Astrocyte (in vitro differentiated cells and primary cell): ENCODE data around the gene SPTBN5. TPM values are rescaled to one million over a fixed set of nuclear protein-coding genes. Genes with fewer than 3 reads are reported as not detected.

Experiments used
- DNase-seq: peaks from one replicate; pipeline ENCODE4 v3.0.0-alpha.2; 2010; ENCODE audit warnings: low read depth
- FAIRE-seq: peaks from 2 replicates; lab custom pipeline; 2011; peaks lifted over from hg19 to GRCh38; lab: Jason Lieb, UNC
- H2AFZ ChIP-seq: 2 replicates; pipeline ENCODE4 v1.6.0; 2012; ENCODE audit warnings: low read depth, low read length, inconsistent platforms
- H3K27ac ChIP-seq: 2 replicates; pipeline ENCODE4 v1.5.1; 2011; ENCODE audit warnings: low read depth, low read length, inconsistent platforms
- H3K27me3 ChIP-seq: 2 replicates; pipeline ENCODE4 v1.6.0; 2011; ENCODE audit warnings: low read length, inconsistent platforms; ENCODE audit not compliant: insufficient read depth
- H3K36me3 ChIP-seq: 2 replicates; pipeline ENCODE4 v1.5.1; 2011; ENCODE audit warnings: low read length, inconsistent platforms; ENCODE audit not compliant: insufficient read depth
- H3K4me1 ChIP-seq: 2 replicates; pipeline ENCODE4 v1.5.1; 2011; ENCODE audit warnings: low read length, inconsistent platforms; ENCODE audit not compliant: insufficient read depth
- H3K4me2 ChIP-seq: 2 replicates; pipeline ENCODE4 v1.6.0; 2012; ENCODE audit warnings: low read length, inconsistent platforms
- H3K4me3 ChIP-seq: 2 replicates; pipeline ENCODE4 v1.5.1; 2011; ENCODE audit warnings: low read depth, mild to moderate bottlenecking, low read length, inconsistent platforms; ENCODE audit not compliant: insufficient read depth
- H3K79me2 ChIP-seq: 2 replicates; pipeline ENCODE4 v1.6.0; 2012; ENCODE audit warnings: mild to moderate bottlenecking, low read length, inconsistent platforms; ENCODE audit not compliant: insufficient read depth
- H3K9ac ChIP-seq: 2 replicates; pipeline ENCODE4 v1.6.0; 2012; ENCODE audit warnings: mild to moderate bottlenecking, low read length, inconsistent platforms
- H3K9me3 ChIP-seq: 2 replicates; pipeline ENCODE4 v1.5.1; 2012; ENCODE audit warnings: low read depth, mild to moderate bottlenecking, low read length, inconsistent platforms; ENCODE audit not compliant: insufficient read depth
- H4K20me1 ChIP-seq: 2 replicates; pipeline ENCODE4 v1.6.0; 2012; ENCODE audit warnings: low read length, inconsistent platforms; ENCODE audit not compliant: insufficient read depth
- H3K27ac Mint-ChIP-seq: one replicate; pipeline ENCODE4 v1.8.0; 2021; ENCODE audit warnings: mild to moderate bottlenecking, mixed read lengths; ENCODE audit not compliant: unreplicated experiment
- H3K27me3 Mint-ChIP-seq: one replicate; pipeline ENCODE4 v1.8.0; 2021; ENCODE audit warnings: low read depth, mixed read lengths; ENCODE audit not compliant: unreplicated experiment
- H3K36me3 Mint-ChIP-seq: one replicate; pipeline ENCODE4 v1.8.0; 2021; ENCODE audit warnings: low read depth, mixed read lengths; ENCODE audit not compliant: unreplicated experiment
- H3K4me1 Mint-ChIP-seq: one replicate; pipeline ENCODE4 v1.8.0; 2021; ENCODE audit warnings: low read depth, mixed read lengths; ENCODE audit not compliant: unreplicated experiment
- H3K4me3 Mint-ChIP-seq: one replicate; pipeline ENCODE4 v1.8.0; 2021; ENCODE audit warnings: mild to moderate bottlenecking, moderate library complexity, mixed read lengths; ENCODE audit not compliant: unreplicated experiment
- H3K9me3 Mint-ChIP-seq: one replicate; pipeline ENCODE4 v1.8.0; 2021; ENCODE audit warnings: mild to moderate bottlenecking, mixed read lengths; ENCODE audit not compliant: unreplicated experiment
- EZH2 ChIP-seq: IDR thresholded peaks from 2 replicates; pipeline ENCODE4 v1.6.1; 2012; ENCODE audit warnings: mild to moderate bottlenecking, low read length, inconsistent platforms; ENCODE audit not compliant: insufficient read depth
- total RNA-seq: library from RNA; stranded (reverse); gene quantifications from 2 replicates; pipeline ENCODE4 v1.2.1, GENCODE V29; 2021
- TF ChIP-seq, protein P1 (sequence below): IDR thresholded peaks from 2 replicates; pipeline ENCODE4 v1.5.1; 2011; ENCODE audit warnings: low read depth, mild to moderate bottlenecking, inconsistent platforms, low read length, moderate library complexity; ENCODE audit not compliant: insufficient read depth

Gene SPTBN5
- total RNA-seq, 1 donor from 2014 or later = 5.3 TPM

DNA sequence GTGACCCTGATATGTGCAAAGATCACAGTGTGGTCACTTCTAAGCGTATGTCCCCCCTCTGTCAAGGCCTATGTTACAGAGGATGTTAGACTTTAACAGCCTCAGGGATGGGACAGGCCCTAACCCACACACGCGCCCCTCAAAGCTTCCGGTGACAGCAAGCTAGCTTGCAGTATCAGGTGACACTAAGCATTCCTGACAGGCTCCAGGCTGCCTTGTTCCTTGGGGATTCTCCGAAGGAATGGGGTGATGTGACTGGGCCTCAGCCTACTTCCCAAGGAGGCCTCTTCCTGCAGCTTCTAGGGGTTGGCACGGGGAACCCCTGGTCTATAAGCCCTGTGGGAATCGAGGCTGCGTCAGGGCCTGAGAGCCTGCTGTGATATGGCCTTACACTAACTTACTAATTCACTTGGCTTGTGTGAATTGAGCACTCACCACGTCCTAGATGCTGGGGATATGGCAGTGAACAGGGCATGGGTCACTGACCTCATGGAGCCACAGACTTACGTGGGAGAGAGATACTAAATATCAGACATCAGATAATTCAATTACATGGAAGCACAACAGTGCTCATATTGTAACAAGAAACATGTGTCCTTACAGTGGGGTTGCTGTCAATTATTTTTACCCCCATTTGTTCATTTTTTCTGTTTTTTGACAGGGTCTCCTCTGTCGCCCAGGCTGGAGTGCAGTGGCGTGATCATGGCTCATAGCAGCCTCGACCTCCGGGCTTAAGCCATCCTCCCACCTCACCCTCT, 11.4 kb upstream of the SPTBN5 start:
- Histone ChIP-seq H3K79me2 (no peaks in the 10 kb centered on the region), H4K20me1 (peaks cover 42% of the 10 kb centered on the region), H3K27me3 (no peaks in the 10 kb centered on the region), H3K4me3 (no peak overlapping the region), H3K4me1 (no peaks in the 10 kb centered on the region), H3K27ac (no peak overlapping the region), H3K9me3 (peaks cover 5% of the 10 kb centered on the region), H3K4me2 (no peak overlapping the region), H2AFZ (no peak overlapping the region), H3K9ac (no peak overlapping the region), H3K36me3 (peaks cover 22% of the 10 kb centered on the region)
- peaks cover 11% of the 10 kb centered on the region for H3K4me1 Mint-ChIP-seq
- H3K36me3 Mint-ChIP-seq = peaks cover 33% of the 10 kb centered on the region
- FAIRE-seq = no peak
- no peak overlapping the region for H3K4me3 Mint-ChIP-seq
- H3K9me3 Mint-ChIP-seq = no peaks in the 10 kb centered on the region
- no peak for DNase-seq
- no peaks in the 10 kb centered on the region for H3K27me3 Mint-ChIP-seq
- no peak for TF ChIP-seq EZH2
- TF ChIP-seq, protein P1, sequence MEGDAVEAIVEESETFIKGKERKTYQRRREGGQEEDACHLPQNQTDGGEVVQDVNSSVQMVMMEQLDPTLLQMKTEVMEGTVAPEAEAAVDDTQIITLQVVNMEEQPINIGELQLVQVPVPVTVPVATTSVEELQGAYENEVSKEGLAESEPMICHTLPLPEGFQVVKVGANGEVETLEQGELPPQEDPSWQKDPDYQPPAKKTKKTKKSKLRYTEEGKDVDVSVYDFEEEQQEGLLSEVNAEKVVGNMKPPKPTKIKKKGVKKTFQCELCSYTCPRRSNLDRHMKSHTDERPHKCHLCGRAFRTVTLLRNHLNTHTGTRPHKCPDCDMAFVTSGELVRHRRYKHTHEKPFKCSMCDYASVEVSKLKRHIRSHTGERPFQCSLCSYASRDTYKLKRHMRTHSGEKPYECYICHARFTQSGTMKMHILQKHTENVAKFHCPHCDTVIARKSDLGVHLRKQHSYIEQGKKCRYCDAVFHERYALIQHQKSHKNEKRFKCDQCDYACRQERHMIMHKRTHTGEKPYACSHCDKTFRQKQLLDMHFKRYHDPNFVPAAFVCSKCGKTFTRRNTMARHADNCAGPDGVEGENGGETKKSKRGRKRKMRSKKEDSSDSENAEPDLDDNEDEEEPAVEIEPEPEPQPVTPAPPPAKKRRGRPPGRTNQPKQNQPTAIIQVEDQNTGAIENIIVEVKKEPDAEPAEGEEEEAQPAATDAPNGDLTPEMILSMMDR = no peak
- no peak overlapping the region for H3K27ac Mint-ChIP-seq

DNA sequence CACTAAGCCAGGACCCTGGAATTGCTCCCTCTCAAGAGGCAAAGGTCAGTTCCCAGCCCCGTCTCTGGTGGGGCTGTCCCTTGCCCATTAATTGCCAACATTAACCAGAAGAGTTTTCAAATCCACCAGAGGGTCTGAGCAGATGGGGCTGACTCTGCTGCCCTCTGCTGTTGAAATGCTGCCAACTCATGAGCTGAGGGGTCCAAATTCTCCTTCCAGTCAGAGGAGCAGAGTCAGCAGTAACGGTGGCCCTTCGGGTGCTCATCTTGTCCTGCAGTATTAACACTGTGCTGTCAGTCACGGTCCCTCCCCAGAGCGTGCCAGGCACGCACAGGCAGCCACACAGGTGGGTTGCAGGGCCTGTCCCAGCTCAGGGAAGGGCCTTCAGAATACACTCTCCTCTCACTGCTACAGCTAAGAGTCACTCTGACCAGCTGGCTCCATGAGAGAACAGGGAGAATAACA, 10.7 kb upstream of the SPTBN5 start:
- H2AFZ ChIP-seq = no peak overlapping the region
- H3K79me2 ChIP-seq = no peaks in the 10 kb centered on the region
- no peak overlapping the region for H3K4me2 ChIP-seq
- H3K4me3 Mint-ChIP-seq = no peak overlapping the region
- no peaks in the 10 kb centered on the region for H3K27me3 Mint-ChIP-seq
- H3K36me3 ChIP-seq = peaks cover 25% of the 10 kb centered on the region
- H3K9ac ChIP-seq = no peak overlapping the region
- H3K4me3 ChIP-seq = no peak overlapping the region
- H3K27me3 ChIP-seq = no peaks in the 10 kb centered on the region
- H3K4me1 Mint-ChIP-seq = peaks cover 11% of the 10 kb centered on the region
- FAIRE-seq (peak; percentile 71), DNase-seq (no peak)
- peaks cover 5% of the 10 kb centered on the region for H3K9me3 ChIP-seq
- H3K9me3 Mint-ChIP-seq = no peaks in the 10 kb centered on the region
- H3K27ac Mint-ChIP-seq = no peak overlapping the region
- H3K36me3 Mint-ChIP-seq = peaks cover 31% of the 10 kb centered on the region
- TF ChIP-seq, protein P1 = peak; percentile 91
- no peak for TF ChIP-seq EZH2
- H4K20me1 ChIP-seq = peaks cover 42% of the 10 kb centered on the region
- H3K27ac ChIP-seq = no peak overlapping the region
- no peaks in the 10 kb centered on the region for H3K4me1 ChIP-seq

- FAIRE-seq = no peak
- TF ChIP-seq, protein P1 = no peak
- no peak for TF ChIP-seq EZH2
- H3K27me3 Mint-ChIP-seq = no peaks in the 10 kb centered on the region
- Histone ChIP-seq H4K20me1 (peaks cover 42% of the 10 kb centered on the region), H3K36me3 (peaks cover 22% of the 10 kb centered on the region), H3K4me2 (no peak overlapping the region), H3K27me3 (no peaks in the 10 kb centered on the region), H3K27ac (no peak overlapping the region), H3K9me3 (peaks cover 5% of the 10 kb centered on the region), H3K79me2 (no peaks in the 10 kb centered on the region), H3K9ac (no peak overlapping the region), H3K4me1 (no peaks in the 10 kb centered on the region), H2AFZ (no peak overlapping the region), H3K4me3 (no peak overlapping the region)
- peaks cover 25% of the 10 kb centered on the region for H3K36me3 Mint-ChIP-seq
- H3K4me1 Mint-ChIP-seq = peaks cover 11% of the 10 kb centered on the region
- no peaks in the 10 kb centered on the region for H3K9me3 Mint-ChIP-seq
- H3K27ac Mint-ChIP-seq = no peak overlapping the region
- H3K4me3 Mint-ChIP-seq = no peak overlapping the region
- no peak for DNase-seq
These were observed 9.9 kb upstream of the SPTBN5 start for GRCh38 chr15:41903782-41904181.
